Duodenal mucosa (tissue), 2 donors: ENCODE data around the gene CASP4.

Experiments
- H3K27ac ChIP-seq: one replicate; pipeline ENCODE4 v1.7.0; 2013; ENCODE audit warnings: low read depth, low read length
- H3K27me3 ChIP-seq, 2 donors: one replicate each; pipeline ENCODE4 v1.7.0; 2013; ENCODE audit warnings: low read length in 2 of 2, control low read depth in 1 of 2; ENCODE audit not compliant: insufficient read depth in 2 of 2, control insufficient read depth in 1 of 2
- H3K36me3 ChIP-seq, 2 donors: one replicate each; pipeline ENCODE4 v1.7.0; 2013; ENCODE audit warnings: low read length in 2 of 2, control low read depth in 1 of 2; ENCODE audit not compliant: insufficient read depth in 2 of 2, control insufficient read depth in 1 of 2
- H3K4me1 ChIP-seq, 2 donors: one replicate each; pipeline ENCODE4 v1.7.0; 2013; ENCODE audit warnings: low read length in 2 of 2, control low read depth in 1 of 2; ENCODE audit not compliant: insufficient read depth in 2 of 2, control insufficient read depth in 1 of 2
- H3K4me3 ChIP-seq, 2 donors: one replicate each; pipeline ENCODE4 v1.7.0; 2013; ENCODE audit warnings: low read length in 2 of 2, low read depth in 1 of 2
- H3K9ac ChIP-seq, 2 donors: one replicate each; pipeline ENCODE4 v1.7.0; 2013; ENCODE audit warnings: low read length in 2 of 2, low read depth in 1 of 2
- H3K9me3 ChIP-seq, 2 donors: one replicate each; pipeline ENCODE4 v1.7.0; 2013; ENCODE audit warnings: low read length in 2 of 2, control low read depth in 1 of 2; ENCODE audit not compliant: control insufficient read depth in 1 of 2

CASP4 gene

DNA sequence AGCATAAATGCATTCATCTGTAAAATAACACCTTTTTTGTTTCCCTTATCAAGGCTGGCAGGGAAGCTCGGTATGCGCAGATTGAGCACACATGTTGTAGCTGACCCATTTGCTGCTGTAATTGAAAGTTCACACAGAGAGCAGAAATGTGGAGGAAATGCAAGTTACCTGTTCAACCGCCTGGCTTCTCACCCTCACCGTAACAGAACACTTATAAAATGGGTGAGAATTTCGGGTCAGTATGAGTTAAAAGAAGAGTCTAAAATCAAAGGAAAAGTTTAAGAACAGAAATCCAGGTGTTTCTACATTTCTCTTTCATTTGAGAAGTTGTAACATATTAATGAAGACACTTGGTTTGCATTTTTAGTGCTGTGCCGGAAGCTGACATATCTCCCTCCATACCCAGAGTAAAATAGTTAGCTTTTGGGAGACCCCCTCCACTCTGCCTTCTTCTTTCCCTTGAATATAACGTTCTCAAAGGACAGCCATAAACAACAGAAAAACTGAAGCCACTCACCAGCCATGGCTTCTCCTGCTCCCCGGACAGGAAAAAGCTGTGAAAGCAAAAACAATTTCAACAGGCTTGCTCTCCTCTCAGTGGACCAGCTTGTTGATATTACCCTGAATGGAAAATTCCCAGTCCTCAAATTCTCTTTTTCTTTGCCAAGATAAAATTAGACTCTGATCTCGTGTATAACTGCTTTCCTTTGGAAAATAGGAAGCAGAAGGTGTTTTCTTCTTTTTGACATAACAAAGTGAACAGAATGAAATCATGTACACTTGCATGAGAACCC, 70.3 kb downstream of the CASP4 start, which contains the start of gene CASP12:
Gene CASP12, minus strand, starts transcription at position 570 of the 794 bp plus-strand sequence.
- Histone ChIP-seq H3K9ac (peak within 1 kb of the TSS in 1 of 2 donors; percentile 48), H3K27me3 (no peaks in the 10 kb centered on the region), H3K27ac (peak within 1 kb of the TSS; percentile 20), H3K4me3 (peak within 1 kb of the TSS; percentile 21 to 32), H3K36me3 (no peaks in the 10 kb centered on the region), H3K9me3 (no peaks in the 10 kb centered on the region), H3K4me1 (peaks cover 0 to 3% of the 10 kb centered on the region in 2 donors)

DNA sequence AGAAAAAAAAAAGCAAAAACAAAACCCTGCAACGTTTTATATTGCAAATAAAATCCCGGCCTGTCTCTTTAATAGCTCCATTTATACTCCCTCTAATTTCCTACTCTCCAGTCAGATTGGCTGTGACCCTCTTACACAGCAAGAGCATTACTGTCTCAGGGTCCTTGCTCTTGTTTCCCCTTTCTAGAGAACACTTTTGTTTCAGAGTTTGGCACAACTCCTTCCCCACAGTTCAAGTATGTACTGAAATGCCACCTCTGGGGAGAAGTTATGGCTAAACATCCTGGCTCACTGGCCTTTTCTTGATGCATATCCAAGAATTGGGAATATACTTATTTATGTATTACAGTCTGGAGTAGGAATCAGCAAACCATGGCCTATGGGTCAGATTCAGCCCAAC, 72.7 kb downstream of the CASP4 start:
- Histone ChIP-seq H3K27me3 (no peaks in the 10 kb centered on the region), H3K27ac (no peak overlapping the region), H3K9me3 (no peaks in the 10 kb centered on the region), H3K9ac (no peak overlapping the region), H3K4me3 (no peak overlapping the region), H3K36me3 (no peaks in the 10 kb centered on the region), H3K4me1 (peaks cover 0 to 3% of the 10 kb centered on the region in 2 donors)

GRCh38 chr11:104893876-104894275, 74.5 kb downstream of the CASP4 start:
- H3K4me3 ChIP-seq = no peak overlapping the region
- no peaks in the 10 kb centered on the region for H3K36me3 ChIP-seq
- H3K4me1 ChIP-seq = peaks cover 0 to 3% of the 10 kb centered on the region in 2 donors

More at GRCh38 chr11:104893876-104894275, 74.5 kb downstream of the CASP4 start:
- Histone ChIP-seq H3K27me3 (no peaks in the 10 kb centered on the region), H3K27ac (no peak overlapping the region), H3K9ac (no peak overlapping the region), H3K9me3 (no peaks in the 10 kb centered on the region)
